NCI-H345 treated with DMSO at 0.1 percent for 48 hours (cell line): ENCODE results near the gene KIF26B.

Experiments used
- DNase-seq: peaks from one replicate; lab custom pipeline; 2025; ENCODE audit not compliant: unreplicated experiment; lab: John Stamatoyannopoulos, UW

Gene KIF26B

GRCh38 chr1:245234217-245235081, 79.7 kb downstream of the KIF26B start:
- DNase-seq, result peak; percentile 27

GRCh38 chr1:245235156-245235555, 80.4 kb downstream of the KIF26B start:
- no peak for DNase-seq

- no peak for DNase-seq
These were observed 85.9 kb downstream of the KIF26B start for GRCh38 chr1:245240648-245241165.

GRCh38 chr1:245241526-245242130, 86.8 kb downstream of the KIF26B start:
- no peak for DNase-seq

- DNase-seq, result no peak
These were observed 88.2 kb downstream of the KIF26B start for GRCh38 chr1:245242989-245243388.

- DNase-seq, result peak; percentile 34
These were observed 90.4 kb downstream of the KIF26B start for GRCh38 chr1:245245021-245245667.

- no peak for DNase-seq
These were observed 91.6 kb downstream of the KIF26B start for GRCh38 chr1:245246433-245246832.

- no peak for DNase-seq
These were observed 92.6 kb downstream of the KIF26B start for GRCh38 chr1:245247356-245247755.

GRCh38 chr1:245247801-245248200, 93.0 kb downstream of the KIF26B start:
- no peak for DNase-seq

- no peak for DNase-seq
These were observed 93.5 kb downstream of the KIF26B start for GRCh38 chr1:245248231-245248731.

GRCh38 chr1:245255783-245256182, 101.0 kb downstream of the KIF26B start:
- no peak for DNase-seq

- DNase-seq, result no peak
These were observed 101.7 kb downstream of the KIF26B start for GRCh38 chr1:245256528-245256927.

- no peak for DNase-seq
These were observed 103.6 kb downstream of the KIF26B start for GRCh38 chr1:245258271-245258920.

- no peak for DNase-seq
These were observed 105.5 kb downstream of the KIF26B start for GRCh38 chr1:245260110-245260882.

- no peak for DNase-seq
These were observed 106.1 kb downstream of the KIF26B start for GRCh38 chr1:245260883-245261282.

- DNase-seq, result no peak
These were observed 107.0 kb downstream of the KIF26B start for GRCh38 chr1:245261786-245262185.

GRCh38 chr1:245263529-245264095, 108.8 kb downstream of the KIF26B start:
- DNase-seq, result no peak

GRCh38 chr1:245264226-245264625, 109.4 kb downstream of the KIF26B start:
- no peak for DNase-seq

- DNase-seq, result no peak
These were observed 111.3 kb downstream of the KIF26B start for GRCh38 chr1:245266105-245266504.

- no peak for DNase-seq
These were observed 115.3 kb downstream of the KIF26B start for GRCh38 chr1:245270063-245270462.
